GM12801 (cell line): ENCODE results near the gene TMEM72.

Experiments
- TF ChIP-seq, protein P1 (sequence below): IDR thresholded peaks from one replicate; pipeline ENCODE4 v1.5.1; 2011; ENCODE audit warnings: control low read depth; ENCODE audit not compliant: insufficient read length; ENCODE audit errors: extremely low read depth

TMEM72 gene

DNA sequence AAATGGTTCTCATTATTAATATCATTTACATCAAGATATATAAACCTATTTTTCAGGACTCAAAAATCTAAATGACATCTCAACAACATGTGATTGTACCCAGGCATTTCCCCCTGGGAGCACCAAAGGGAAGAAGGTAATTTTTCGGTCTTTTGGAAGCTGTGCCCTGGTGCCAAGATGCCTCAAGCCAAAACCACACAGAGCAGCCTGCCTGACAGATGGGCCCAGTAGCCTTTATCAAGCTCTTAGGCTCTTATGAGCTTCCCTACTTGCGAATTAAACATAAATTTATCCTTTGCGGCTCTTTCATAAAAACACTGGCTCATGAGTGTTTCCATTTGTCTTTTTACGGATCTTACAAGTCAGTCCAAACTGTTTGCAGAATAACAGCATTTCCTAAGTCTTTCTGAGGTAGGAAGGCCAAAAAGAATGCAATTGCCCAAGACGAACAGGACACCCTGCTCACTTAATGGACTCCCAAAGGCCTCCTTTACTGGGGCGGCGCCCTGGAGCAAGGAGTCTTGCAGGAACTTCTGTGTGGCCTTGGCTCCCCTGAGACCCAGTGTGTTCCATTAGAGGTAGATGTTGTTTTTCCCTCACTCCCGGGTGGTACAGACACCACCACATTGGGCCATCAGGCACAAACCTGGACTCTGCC lies 44.4 kb downstream of the TMEM72 start:
- TF ChIP-seq, protein P1, sequence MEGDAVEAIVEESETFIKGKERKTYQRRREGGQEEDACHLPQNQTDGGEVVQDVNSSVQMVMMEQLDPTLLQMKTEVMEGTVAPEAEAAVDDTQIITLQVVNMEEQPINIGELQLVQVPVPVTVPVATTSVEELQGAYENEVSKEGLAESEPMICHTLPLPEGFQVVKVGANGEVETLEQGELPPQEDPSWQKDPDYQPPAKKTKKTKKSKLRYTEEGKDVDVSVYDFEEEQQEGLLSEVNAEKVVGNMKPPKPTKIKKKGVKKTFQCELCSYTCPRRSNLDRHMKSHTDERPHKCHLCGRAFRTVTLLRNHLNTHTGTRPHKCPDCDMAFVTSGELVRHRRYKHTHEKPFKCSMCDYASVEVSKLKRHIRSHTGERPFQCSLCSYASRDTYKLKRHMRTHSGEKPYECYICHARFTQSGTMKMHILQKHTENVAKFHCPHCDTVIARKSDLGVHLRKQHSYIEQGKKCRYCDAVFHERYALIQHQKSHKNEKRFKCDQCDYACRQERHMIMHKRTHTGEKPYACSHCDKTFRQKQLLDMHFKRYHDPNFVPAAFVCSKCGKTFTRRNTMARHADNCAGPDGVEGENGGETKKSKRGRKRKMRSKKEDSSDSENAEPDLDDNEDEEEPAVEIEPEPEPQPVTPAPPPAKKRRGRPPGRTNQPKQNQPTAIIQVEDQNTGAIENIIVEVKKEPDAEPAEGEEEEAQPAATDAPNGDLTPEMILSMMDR = no peak

DNA sequence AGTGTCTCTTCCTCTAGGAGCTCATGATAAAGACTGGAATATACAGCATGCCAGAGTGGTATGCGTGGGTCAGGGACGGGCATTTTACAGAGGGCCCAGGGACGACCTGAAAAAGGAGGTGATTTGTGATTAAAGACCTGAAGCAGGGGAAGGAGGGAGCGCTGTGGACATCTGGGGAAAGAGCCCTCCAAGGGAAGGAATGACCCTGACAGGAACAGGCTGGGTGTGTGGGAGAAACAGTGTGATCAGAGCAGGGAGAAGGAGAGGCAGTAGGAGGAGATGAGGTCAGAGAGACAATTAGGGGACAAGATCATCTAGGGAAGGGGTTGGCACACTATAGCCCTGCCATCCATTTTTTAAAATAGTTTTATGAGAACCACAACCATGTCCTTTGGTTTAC lies 45.1 kb downstream of the TMEM72 start:
- TF ChIP-seq, protein P1 = no peak

DNA sequence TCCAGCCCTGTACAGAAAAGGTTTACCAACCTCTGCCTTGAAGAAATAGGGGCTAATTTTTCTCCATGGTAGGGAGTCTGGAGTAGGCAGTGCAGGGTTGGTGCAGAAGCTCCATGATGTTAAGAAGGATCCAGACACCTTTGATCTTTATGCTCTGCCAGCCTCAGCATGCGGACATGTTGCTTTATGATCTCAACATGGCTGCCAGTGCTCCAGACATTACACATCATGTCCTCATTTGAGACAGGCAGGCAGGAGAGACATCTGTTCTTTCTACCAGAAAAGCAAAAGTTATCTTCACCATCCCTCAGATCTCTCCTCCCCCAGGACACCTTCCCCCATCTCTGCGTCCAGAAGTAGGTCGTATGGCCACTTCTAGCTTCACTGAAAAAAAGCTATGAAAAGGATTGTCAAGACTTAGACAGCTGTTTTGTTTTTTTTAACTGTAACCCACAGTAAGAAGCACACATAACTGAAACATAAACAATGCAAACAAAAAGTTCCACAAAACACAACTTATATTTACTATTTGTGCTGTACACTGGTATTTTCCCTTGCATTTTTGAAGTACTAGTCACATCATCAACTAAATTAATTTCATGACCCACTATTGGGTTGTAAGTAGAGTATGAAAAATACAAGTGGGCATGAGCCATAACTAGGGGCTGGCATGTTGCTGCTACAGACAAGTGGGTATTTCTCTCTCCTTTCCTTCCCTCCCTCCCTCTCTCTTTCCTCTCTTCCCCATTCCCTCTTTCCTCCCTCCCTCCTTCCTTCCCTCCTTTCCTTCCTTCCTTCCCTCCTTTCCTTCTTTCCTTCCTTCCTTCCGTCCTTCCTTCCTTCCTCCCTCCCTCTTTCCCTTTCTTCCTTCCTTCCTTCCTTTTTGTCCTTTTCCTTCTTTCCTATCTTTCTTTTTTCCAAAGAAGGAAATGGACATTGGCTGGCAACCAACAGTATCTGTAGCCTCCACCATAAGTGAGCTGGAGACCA lies 45.9 kb downstream of the TMEM72 start:
- TF ChIP-seq, protein P1 = no peak

DNA sequence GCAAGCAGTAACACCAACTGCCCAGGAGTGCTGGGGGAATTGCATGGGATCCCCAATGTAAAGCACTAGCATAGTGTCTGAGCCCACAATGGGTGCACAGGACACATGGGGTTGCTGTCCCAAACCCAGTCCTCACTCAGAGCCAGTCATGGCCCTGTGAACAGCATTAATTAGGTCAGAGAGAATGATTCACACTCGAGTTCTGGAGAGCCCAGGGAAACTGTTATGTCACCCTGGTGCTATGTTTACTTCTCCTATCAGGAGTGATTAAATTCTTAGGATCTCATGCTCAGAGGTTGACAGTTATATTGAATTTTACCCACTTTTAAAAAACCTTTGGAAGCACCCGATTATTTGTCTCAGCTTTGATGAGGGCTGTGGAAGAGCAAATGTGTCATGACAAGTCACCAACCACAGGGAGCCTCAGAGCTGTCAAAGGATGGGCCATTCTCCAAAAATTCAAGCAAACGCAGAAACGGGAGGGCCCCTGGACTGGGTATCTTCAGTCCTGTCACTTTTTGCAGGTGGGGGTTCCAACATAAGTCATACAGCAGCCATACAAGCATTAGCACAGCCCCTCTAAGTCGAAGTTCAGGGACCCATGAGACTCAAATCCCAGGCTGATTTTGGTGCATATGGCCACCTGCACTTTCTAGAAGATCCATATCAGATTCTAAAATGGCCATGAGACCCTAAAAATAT lies 47.2 kb downstream of the TMEM72 start:
- TF ChIP-seq, protein P1 = no peak

DNA sequence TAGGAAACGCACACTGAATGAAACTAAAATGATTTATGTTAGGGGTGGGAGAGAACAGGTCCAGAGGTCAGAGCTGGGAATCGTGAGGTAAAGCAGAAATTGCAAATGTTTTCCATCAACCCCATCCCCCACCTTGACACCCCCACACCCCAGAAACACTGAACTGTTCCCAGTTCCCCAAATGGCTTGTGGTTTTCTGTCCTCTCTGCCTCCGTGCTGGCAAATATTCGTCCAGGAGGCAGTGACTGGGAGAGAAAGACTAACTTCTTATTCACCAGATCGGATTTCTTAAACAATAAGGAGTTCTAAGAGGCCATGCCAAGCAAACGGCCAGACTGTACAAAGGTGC lies 47.7 kb downstream of the TMEM72 start:
- TF ChIP-seq, protein P1 = no peak

DNA sequence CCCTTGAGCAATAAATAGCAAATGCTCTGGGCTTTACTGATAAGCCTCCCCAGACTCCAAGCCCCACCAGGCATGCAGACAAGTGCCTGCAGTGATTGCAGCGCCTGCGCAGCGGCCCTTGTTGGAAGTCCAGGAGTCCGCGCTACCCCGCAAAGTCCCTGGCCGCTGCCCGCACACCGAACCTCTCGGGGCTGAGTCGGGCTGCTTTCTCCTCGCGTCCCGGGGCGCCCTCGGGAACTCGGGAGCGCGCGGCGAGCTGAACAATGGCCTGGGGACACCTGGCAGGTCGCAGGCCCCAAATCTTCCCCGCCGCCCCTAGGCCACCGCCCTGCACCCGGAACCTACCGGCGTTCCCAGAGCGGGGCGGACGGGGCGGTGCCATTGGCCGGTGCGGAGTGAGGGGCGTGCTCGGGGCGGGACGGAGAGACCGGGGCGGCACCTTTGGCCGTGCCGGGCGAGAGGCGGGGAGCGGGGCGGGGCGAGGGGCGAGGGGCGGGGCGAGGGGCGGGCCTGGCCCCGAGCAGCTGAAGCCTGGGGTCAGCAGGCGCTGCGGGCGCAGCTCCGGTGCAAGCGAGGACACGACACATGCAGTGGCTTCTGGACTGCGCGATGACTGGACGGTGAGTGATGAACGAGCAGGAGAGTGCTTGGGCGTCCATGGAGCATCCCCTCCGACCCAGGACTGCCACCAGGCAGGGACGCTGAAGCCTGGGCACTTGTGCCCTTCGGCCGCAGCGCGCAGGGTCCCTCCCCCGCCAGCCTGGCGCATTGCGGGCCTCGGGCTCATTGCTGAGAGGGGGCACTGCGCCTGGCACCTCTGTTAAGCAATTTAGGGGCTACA lies 48.3 kb downstream of the TMEM72 start, which contains the start of gene RASSF4:
Gene RASSF4 (plus strand): TSS at position 556 of the 841 bp plus-strand sequence. CDS start 10,401 bp downstream, outside the sequence.
- TF ChIP-seq, protein P1 = no peak
